Epithelial cell of proximal tubule (primary cell): ENCODE results near the gene SPG7. TPM values are rescaled to one million over a fixed set of nuclear protein-coding genes. Genes with fewer than 3 reads are reported as not detected.

Experiments
- DNase-seq: peaks from one replicate; pipeline ENCODE4 v3.0.0-alpha.2; 2011; ENCODE audit warnings: low read depth
- H3K4me3 ChIP-seq: 2 replicates; pipeline ENCODE4 v1.5.1; 2011; ENCODE audit warnings: low read depth, mild to moderate bottlenecking, low read length
- CTCF ChIP-seq: conservative IDR thresholded peaks from 2 replicates; pipeline ENCODE4 v1.5.1; 2012; ENCODE audit warnings: low read depth, mild to moderate bottlenecking, low read length
- total RNA-seq: library from RNA; depleted of rRNA; stranded (reverse); fragments of >200 nt; gene quantifications from 2 replicates; pipeline ENCODE4 v1.2.3, GENCODE V29; 2015

Gene SPG7
- total RNA-seq, 1 donor from 2014 or later, result 66.7 TPM

DNA sequence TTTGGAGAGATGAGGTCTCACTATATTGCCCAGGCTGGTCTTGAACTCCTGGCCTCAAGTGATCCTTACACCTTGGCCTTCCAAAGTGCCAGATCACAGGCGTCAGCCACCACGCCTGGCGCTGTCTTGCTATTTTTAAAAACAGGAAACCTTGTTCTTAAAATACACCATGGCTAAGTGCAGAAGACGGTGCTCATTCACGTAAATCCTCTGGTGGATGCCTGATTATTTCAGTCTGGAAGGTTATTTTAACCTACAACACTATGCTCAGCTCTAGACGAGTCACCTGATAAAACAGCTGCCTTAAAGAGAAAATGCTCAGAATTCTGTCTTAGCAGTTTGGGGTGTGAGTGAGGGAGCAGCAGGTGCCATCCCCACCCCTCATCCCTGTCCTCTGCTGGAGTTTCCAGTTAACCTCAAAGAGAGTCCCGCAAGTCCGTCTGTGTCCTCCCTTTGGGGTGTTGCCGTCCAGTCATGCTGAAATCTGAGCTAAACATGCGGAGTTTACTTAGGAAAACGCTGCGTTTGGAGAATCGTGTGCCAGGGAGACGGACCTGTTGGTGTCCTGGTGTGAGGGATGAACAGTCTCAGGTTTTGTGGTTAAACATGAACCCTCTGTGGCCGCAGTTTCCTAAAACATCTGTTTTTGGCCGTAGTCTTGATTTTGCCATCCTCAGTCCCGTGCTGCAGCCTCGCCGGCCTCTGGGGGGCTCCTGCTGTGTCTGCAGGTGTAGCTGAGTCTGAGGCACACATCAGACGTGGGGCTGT is 17.1 kb downstream of the SPG7 start:
- no peak for DNase-seq
- no peak overlapping the region for H3K4me3 ChIP-seq
- no peak for TF ChIP-seq CTCF

DNA sequence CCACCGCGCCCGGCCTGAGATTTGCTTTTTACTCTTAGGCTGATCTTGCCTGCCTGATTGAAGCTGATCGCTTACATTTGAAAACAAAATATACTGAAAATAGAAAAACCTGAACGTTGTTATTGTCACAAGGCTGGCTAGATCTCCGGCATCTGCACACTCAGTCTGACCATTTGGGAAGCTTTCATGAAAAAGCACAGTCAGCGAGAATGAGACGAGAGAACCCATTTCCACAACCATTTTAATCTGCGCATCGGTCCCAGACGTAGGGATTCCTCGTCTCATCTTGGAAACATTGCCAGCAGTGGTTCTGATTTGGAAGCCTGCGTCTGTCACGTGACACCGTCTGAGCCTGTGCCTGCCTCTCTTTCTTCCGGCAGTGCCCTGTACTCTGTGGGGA is 20.9 kb downstream of the SPG7 start:
- TF ChIP-seq CTCF, result no peak
- no peak for DNase-seq
- H3K4me3 ChIP-seq, result no peak overlapping the region

DNA sequence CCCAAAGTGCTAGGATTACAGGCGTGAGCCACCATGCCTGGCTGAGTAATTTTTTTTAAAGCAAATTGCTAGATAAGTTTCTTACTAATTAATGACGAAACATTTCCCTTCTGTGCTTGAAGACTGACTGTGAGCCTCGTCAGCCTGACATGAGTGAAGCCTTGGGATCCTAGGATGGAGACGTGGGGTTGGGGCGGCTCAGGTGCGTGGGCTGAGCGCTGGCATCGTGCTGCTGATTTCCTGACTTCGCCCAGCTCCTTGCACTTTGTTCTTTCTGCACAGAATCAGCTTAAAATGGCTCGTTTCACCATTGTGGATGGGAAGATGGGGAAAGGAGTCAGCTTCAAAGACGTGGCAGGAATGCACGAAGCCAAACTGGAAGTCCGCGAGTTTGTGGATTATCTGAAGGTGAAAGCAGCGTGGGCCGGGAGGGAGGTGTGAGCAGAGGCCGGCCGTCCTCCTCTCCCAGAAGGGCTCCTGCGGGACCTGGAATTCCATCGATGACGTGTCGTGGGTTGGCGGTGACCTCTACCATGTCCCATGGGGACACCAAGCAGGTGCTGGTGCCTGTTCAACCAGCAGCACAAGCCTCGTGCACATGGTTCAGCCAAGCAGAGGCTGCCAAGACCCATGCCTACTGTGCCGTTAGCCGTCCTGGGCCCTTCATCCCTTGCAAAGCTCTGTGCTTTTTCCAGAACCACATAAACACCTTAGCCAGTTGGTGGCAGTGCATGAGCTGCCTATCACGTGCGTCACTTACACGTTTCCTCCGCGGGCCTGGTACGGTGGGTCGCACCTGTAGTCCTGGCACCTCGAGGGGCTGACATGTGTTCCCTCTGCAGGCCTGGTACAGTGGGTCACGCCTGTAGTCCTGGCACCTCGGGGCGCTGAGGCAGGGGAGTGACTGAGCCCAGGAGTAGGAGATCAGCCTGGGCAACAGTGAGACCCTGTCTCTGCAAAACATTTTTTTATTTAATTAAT is 22.5 kb downstream of the SPG7 start:
- H3K4me3 ChIP-seq, result no peak overlapping the region
- DNase-seq, result no peak
- TF ChIP-seq CTCF, result no peak

- no peak for TF ChIP-seq CTCF
- no peak overlapping the region for H3K4me3 ChIP-seq
- no peak for DNase-seq
These were observed 23.8 kb downstream of the SPG7 start for GRCh38 chr16:89531821-89532526.

- no peak for TF ChIP-seq CTCF
- no peak overlapping the region for H3K4me3 ChIP-seq
- no peak for DNase-seq
These were observed 26.1 kb downstream of the SPG7 start for GRCh38 chr16:89534252-89534756.

- no peak for DNase-seq
- no peak overlapping the region for H3K4me3 ChIP-seq
- no peak for TF ChIP-seq CTCF
These were observed 28.2 kb downstream of the SPG7 start for GRCh38 chr16:89536371-89536770.
